Measurements from ENCODE around the gene SOX6. TPM values are rescaled to one million over a fixed set of nuclear protein-coding genes. Genes with fewer than 3 reads are reported as not detected.

The SOX6 gene
- total RNA-seq, 1 donor from 2014 or later = 19.6 TPM

DNA sequence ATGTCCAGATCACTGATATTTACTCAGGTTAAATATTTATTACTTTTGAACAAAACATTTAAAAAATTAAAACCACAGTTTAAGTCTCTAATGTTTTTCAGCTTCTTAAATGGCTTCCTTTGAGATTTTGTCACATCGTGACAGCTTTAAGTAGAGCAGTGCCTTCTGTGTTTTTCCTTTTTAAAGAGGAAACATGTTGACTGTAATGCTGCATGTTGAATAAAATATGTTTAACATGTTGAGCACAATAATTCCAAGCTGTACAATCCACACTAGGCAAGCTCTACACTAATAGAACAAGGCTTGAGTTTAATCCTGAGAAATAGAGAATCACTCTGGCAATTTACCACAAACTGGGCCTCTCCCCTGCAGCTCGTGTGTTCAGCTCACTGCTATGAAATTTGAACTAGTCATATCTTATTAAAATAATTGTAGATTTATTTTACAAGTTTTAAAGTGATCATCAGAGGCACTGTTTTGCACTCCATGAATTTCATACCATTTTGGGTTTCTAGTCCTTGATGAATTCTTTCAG, 368.3 kb downstream of the SOX6 start:
- TF ChIP-seq, protein P1, sequence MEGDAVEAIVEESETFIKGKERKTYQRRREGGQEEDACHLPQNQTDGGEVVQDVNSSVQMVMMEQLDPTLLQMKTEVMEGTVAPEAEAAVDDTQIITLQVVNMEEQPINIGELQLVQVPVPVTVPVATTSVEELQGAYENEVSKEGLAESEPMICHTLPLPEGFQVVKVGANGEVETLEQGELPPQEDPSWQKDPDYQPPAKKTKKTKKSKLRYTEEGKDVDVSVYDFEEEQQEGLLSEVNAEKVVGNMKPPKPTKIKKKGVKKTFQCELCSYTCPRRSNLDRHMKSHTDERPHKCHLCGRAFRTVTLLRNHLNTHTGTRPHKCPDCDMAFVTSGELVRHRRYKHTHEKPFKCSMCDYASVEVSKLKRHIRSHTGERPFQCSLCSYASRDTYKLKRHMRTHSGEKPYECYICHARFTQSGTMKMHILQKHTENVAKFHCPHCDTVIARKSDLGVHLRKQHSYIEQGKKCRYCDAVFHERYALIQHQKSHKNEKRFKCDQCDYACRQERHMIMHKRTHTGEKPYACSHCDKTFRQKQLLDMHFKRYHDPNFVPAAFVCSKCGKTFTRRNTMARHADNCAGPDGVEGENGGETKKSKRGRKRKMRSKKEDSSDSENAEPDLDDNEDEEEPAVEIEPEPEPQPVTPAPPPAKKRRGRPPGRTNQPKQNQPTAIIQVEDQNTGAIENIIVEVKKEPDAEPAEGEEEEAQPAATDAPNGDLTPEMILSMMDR (conservative IDR thresholded peaks at IDR 0.05) = no peak
- Mint-ChIP-seq H3K27me3 (ENCODE audit: low read depth) (no peaks in the 10 kb centered on the region), H3K27ac (ENCODE audit: unreplicated experiment) (no peak overlapping the region), H3K36me3 (ENCODE audit: low read depth) (no peaks in the 10 kb centered on the region), H3K4me1 (no peaks in the 10 kb centered on the region), H3K9me3 (no peaks in the 10 kb centered on the region), H3K4me3 (no peak overlapping the region)
- DNase-seq (ENCODE audit: low read depth, low spot score) = no peak

DNA sequence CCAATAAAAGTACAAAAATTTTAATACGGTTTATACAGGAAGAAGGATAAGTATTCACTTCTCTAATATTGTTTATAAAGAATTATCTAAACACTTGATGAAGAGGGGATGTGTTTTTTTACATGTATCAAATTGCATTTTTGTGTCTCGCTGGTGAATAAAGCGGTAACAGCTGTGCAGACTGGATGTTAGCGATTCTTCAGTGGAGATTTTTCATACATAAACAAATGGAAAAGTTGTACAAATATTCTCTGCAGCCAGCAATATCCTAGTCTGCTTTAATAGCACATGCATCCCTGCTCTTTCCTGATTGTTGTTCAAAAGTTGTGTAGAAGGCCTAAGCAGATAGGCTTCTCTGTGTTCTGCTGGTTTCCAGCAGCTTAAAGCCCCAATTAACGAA, 369.3 kb downstream of the SOX6 start:
- Mint-ChIP-seq H3K9me3 (no peaks in the 10 kb centered on the region), H3K4me1 (no peaks in the 10 kb centered on the region), H3K36me3 (ENCODE audit: low read depth) (no peaks in the 10 kb centered on the region), H3K27ac (ENCODE audit: unreplicated experiment) (no peak overlapping the region), H3K27me3 (ENCODE audit: low read depth) (no peaks in the 10 kb centered on the region), H3K4me3 (no peak overlapping the region)
- TF ChIP-seq, protein P1 (conservative IDR thresholded peaks at IDR 0.05) = no peak
- DNase-seq (ENCODE audit: low read depth, low spot score) = no peak

DNA sequence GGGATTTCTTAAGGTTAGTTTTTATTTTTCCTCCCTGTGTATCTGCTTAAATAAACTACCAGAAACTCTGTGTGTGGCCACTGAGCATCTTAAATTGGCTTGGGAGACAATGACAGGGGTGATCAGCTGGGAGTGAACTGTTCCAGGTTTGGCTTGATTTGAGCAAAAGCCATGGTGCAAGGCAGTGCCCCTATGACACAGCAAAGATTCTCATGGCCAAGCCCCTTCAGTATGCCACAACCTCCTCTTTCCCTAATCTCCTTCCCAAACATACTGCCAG, 370.5 kb downstream of the SOX6 start:
- TF ChIP-seq, protein P1 (conservative IDR thresholded peaks at IDR 0.05) = no peak
- Mint-ChIP-seq H3K27ac (ENCODE audit: unreplicated experiment) (no peak overlapping the region), H3K4me3 (no peak overlapping the region)

DNA sequence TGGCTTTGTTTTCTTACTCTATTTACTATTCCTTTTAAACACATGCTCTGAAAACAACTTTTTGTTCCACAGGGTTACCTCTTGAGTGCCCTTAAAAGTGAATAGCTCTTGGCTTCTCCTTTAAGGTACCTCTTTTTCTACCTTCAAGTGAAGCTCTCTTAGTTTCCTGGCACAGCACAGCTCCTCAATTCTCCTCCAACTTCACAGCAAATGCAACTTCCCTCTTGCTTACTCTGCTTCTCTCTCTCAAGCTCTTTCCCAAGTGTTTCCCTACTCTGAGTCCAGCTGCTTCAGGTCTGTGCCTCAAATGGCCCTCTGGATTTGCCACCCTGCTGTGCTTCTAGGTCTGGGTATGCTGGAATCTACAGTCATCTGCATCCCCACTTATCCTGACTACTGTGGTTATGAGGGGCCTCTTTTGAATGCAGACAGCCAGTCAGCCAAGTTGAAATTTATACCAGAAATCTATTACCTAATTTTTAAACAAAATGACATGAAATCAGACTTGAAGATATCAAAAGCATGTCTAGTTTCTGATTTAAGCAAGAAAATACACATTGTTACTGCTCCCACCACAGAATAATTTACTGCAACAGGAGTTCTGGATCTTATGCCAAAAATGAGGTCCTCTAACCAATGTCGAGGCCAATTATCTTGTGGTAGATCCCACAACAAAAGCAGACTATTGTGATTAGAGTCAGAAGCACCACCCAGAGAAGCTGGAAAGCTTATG, 371.1 kb downstream of the SOX6 start:
- no peaks in the 10 kb centered on the region for H3K27me3 Mint-ChIP-seq (ENCODE audit: low read depth)
- no peaks in the 10 kb centered on the region for H3K9me3 Mint-ChIP-seq
- H3K4me3 Mint-ChIP-seq = no peak overlapping the region
- no peaks in the 10 kb centered on the region for H3K4me1 Mint-ChIP-seq
- no peak overlapping the region for H3K27ac Mint-ChIP-seq (ENCODE audit: unreplicated experiment)
- no peak for DNase-seq (ENCODE audit: low read depth, low spot score)
- no peaks in the 10 kb centered on the region for H3K36me3 Mint-ChIP-seq (ENCODE audit: low read depth)
- TF ChIP-seq, protein P1 (conservative IDR thresholded peaks at IDR 0.05) = no peak

More for the DNA sequence above, 370.5 kb downstream of the SOX6 start:
- Mint-ChIP-seq H3K9me3 (no peaks in the 10 kb centered on the region), H3K4me1 (no peaks in the 10 kb centered on the region), H3K36me3 (ENCODE audit: low read depth) (no peaks in the 10 kb centered on the region), H3K27me3 (ENCODE audit: low read depth) (no peaks in the 10 kb centered on the region)
- no peak for DNase-seq (ENCODE audit: low read depth, low spot score)

DNA sequence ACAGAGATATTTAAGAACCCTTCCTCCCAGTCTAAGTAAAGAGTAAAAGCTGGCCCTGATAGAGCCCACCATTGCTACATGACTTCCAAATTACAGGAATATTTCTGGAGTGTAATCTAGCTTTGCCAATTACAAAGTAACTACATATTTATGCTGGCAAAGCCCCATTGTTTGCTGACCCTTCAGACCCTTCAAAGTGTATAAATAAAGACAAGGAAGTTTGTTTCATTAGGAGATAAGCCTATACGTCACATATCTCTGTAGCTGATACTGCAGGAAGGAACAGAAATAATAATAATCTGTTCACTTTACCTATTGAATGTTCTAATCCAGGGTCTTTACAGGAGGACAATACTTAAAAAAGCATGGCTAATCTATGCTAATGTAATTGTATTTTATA, 375.1 kb downstream of the SOX6 start:
- Mint-ChIP-seq H3K9me3 (no peaks in the 10 kb centered on the region), H3K36me3 (ENCODE audit: low read depth) (no peaks in the 10 kb centered on the region), H3K27ac (ENCODE audit: unreplicated experiment) (no peak overlapping the region), H3K4me3 (no peak overlapping the region), H3K27me3 (ENCODE audit: low read depth) (no peaks in the 10 kb centered on the region), H3K4me1 (no peaks in the 10 kb centered on the region)
- TF ChIP-seq, protein P1 (conservative IDR thresholded peaks at IDR 0.05) = no peak
- no peak for DNase-seq (ENCODE audit: low read depth, low spot score)

All from neural crest cell (in vitro differentiated cells).